Smooth muscle cell (in vitro differentiated cells): ENCODE data around the gene GABRG3. TPM values are rescaled to one million over a fixed set of nuclear protein-coding genes. Genes with fewer than 3 reads are reported as not detected.

Experiments used
- DNase-seq: peaks from one replicate; lab custom pipeline; 2025; ENCODE audit not compliant: unreplicated experiment; lab: John Stamatoyannopoulos, UW
- H2AFZ ChIP-seq: fragments of 200-600 bp; sonication (generic); 2 replicates; pipeline ENCODE4 v1.6.0; 2016; ENCODE audit warnings: antibody characterized with exemption, low read depth, mild to moderate bottlenecking
- H3F3A ChIP-seq: fragments of 200-600 bp; sonication (generic); 2 replicates; pipeline ENCODE4 v1.6.0; 2017; ENCODE audit warnings: antibody characterized with exemption, low read depth
- H3K27ac ChIP-seq: fragments of 200-600 bp; sonication (generic); 2 replicates; pipeline ENCODE4 v1.5.1; 2016; ENCODE audit warnings: low read depth, mild to moderate bottlenecking
- H3K27me3 ChIP-seq: fragments of 200-600 bp; sonication (generic); 2 replicates; pipeline ENCODE4 v1.6.1; 2016; ENCODE audit warnings: low read depth, mild to moderate bottlenecking
- H3K36me3 ChIP-seq: fragments of 200-600 bp; sonication (generic); 2 replicates; pipeline ENCODE4 v1.5.1; 2016; ENCODE audit warnings: low read depth
- H3K4me1 ChIP-seq: fragments of 200-600 bp; sonication (generic); 2 replicates; pipeline ENCODE4 v1.5.1; 2016; ENCODE audit warnings: low read depth
- H3K4me2 ChIP-seq: fragments of 200-600 bp; sonication (generic); 2 replicates; pipeline ENCODE4 v1.6.0; 2016; ENCODE audit warnings: mild to moderate bottlenecking
- H3K4me3 ChIP-seq: fragments of 200-600 bp; sonication (generic); 2 replicates; pipeline ENCODE4 v1.5.1; 2016; ENCODE audit warnings: mild to moderate bottlenecking
- H3K79me2 ChIP-seq: fragments of 200-600 bp; sonication (generic); 2 replicates; pipeline ENCODE4 v1.6.0; 2016; ENCODE audit warnings: low read depth, mild to moderate bottlenecking
- H3K9ac ChIP-seq: fragments of 200-600 bp; sonication (generic); 2 replicates; pipeline ENCODE4 v1.6.0; 2016; ENCODE audit warnings: low read depth
- H3K9me3 ChIP-seq: fragments of 200-600 bp; sonication (generic); replicated peaks from 2 replicates; pipeline ENCODE4 v1.5.1; 2016; ENCODE audit warnings: low read depth
- H4K20me1 ChIP-seq: fragments of 200-600 bp; sonication (generic); 2 replicates; pipeline ENCODE4 v1.6.0; 2016; ENCODE audit warnings: low read depth
- CTCF ChIP-seq: fragments of 200-600 bp; sonication (generic); IDR thresholded peaks from 2 replicates; pipeline ENCODE4 v1.5.1; 2017; ENCODE audit warnings: borderline replicate concordance, mild to moderate bottlenecking, antibody characterized with exemption; ENCODE audit not compliant: insufficient read depth, poor library complexity, severe bottlenecking
- WGBS: methylation state at CpG from one replicate; pipeline ENCODE4 v1.1.7; 2016; ENCODE audit warnings: low lambda C conversion rate; 5-methylcytosine and 5-hydroxymethylcytosine counted together
- polyA plus RNA-seq: library from polyadenylated mRNA; unstranded; fragments of >200 nt; fragmentation: Nextera tagmentation; extraction: Ambion mirVana; gene quantifications from 2 replicates; pipeline ENCODE4 v1.2.1, GENCODE V29; 2016
- total RNA-seq: library from RNA; depleted of rRNA; stranded (reverse); fragments of >200 nt; gene quantifications from 2 replicates; pipeline ENCODE4 v1.2.3, GENCODE V29; 2014

Gene GABRG3
- total and polyA plus RNA-seq, 2 experiments from 2014 or later, result under 0.01 TPM; not detected in 1

- H3K27ac ChIP-seq, result no peak overlapping the region
- H3K9ac ChIP-seq, result no peak overlapping the region
- no peak overlapping the region for H3K4me2 ChIP-seq
- DNase-seq, result no peak
- no peaks in the 10 kb centered on the region for H3F3A ChIP-seq
- no peaks in the 10 kb centered on the region for H3K9me3 ChIP-seq
- no peaks in the 10 kb centered on the region for H4K20me1 ChIP-seq
- peaks cover 18% of the 10 kb centered on the region for H3K4me1 ChIP-seq
- no peaks in the 10 kb centered on the region for H3K36me3 ChIP-seq
- no peaks in the 10 kb centered on the region for H3K79me2 ChIP-seq
- WGBS, result 56% methylated on average over 7 of the region's 7 CpGs
- H3K4me3 ChIP-seq, result no peak overlapping the region
- H2AFZ ChIP-seq, result no peak overlapping the region
- H3K27me3 ChIP-seq, result no peaks in the 10 kb centered on the region
- TF ChIP-seq CTCF, result no peak
Observed at GRCh38 chr15:27414168-27414870, 443.3 kb downstream of the GABRG3 start.

- Histone ChIP-seq H3K9me3 (no peaks in the 10 kb centered on the region), H3K4me2 (no peak overlapping the region), H3K4me1 (peaks cover 23% of the 10 kb centered on the region), H3K36me3 (no peaks in the 10 kb centered on the region), H3K27me3 (no peaks in the 10 kb centered on the region), H2AFZ (no peak overlapping the region), H3K9ac (no peak overlapping the region), H3K79me2 (no peaks in the 10 kb centered on the region), H4K20me1 (no peaks in the 10 kb centered on the region), H3K27ac (no peak overlapping the region), H3K4me3 (no peak overlapping the region), H3F3A (no peaks in the 10 kb centered on the region)
- TF ChIP-seq CTCF, result no peak
- no peak for DNase-seq
- 72% methylated on average over 5 of the region's 5 CpGs for WGBS
Observed at GRCh38 chr15:27418726-27419125, 447.7 kb downstream of the GABRG3 start.

- Histone ChIP-seq H3K79me2 (no peaks in the 10 kb centered on the region), H3K9me3 (no peaks in the 10 kb centered on the region), H3K4me3 (no peak overlapping the region), H3K27ac (no peak overlapping the region), H2AFZ (no peak overlapping the region), H3K4me1 (peaks cover 7% of the 10 kb centered on the region), H3K36me3 (no peaks in the 10 kb centered on the region), H3F3A (no peaks in the 10 kb centered on the region), H4K20me1 (no peaks in the 10 kb centered on the region), H3K27me3 (no peaks in the 10 kb centered on the region), H3K9ac (no peak overlapping the region), H3K4me2 (no peak overlapping the region)
- DNase-seq, result no peak
- TF ChIP-seq CTCF, result no peak
Observed at GRCh38 chr15:27422997-27423396, 452.0 kb downstream of the GABRG3 start.

GRCh38 chr15:27426805-27427204, 455.8 kb downstream of the GABRG3 start:
- Histone ChIP-seq H4K20me1 (no peaks in the 10 kb centered on the region), H3K4me3 (no peak overlapping the region), H3K4me1 (no peaks in the 10 kb centered on the region), H3K36me3 (no peaks in the 10 kb centered on the region), H3K9ac (no peak overlapping the region), H3K4me2 (no peak overlapping the region), H3K9me3 (peaks cover 4% of the 10 kb centered on the region), H2AFZ (no peak overlapping the region), H3K79me2 (no peaks in the 10 kb centered on the region), H3K27me3 (no peaks in the 10 kb centered on the region), H3K27ac (no peak overlapping the region), H3F3A (no peaks in the 10 kb centered on the region)
- no peak for TF ChIP-seq CTCF
- 94% methylated on average over 1 of the region's 1 CpG for WGBS
- no peak for DNase-seq
